ENCODE measurements around the gene LAMB2.

LAMB2 gene

GRCh38 chr3:49120096-49120437, 12.8 kb downstream of the LAMB2 start:
- DNase-seq: peak in 1 of 5 experiments; percentile 40

- DNase-seq: no peak
These were observed 13.4 kb downstream of the LAMB2 start for GRCh38 chr3:49119439-49119838.

- no peak for DNase-seq
These were observed 13.8 kb downstream of the LAMB2 start for GRCh38 chr3:49119036-49119435.

- no peak for DNase-seq
These were observed 20.6 kb downstream of the LAMB2 start for GRCh38 chr3:49112262-49112661.

GRCh38 chr3:49111347-49111746, 21.5 kb downstream of the LAMB2 start:
- no peak for DNase-seq

GRCh38 chr3:49110780-49111179, 22.1 kb downstream of the LAMB2 start:
- DNase-seq: no peak

GRCh38 chr3:49108346-49108745, 24.5 kb downstream of the LAMB2 start:
- DNase-seq: no peak

- peak; percentile 71 to 93 (median 80) for DNase-seq
These were observed 28.2 kb downstream of the LAMB2 start, which contains the start of gene QARS1 for GRCh38 chr3:49104427-49105291. Gene QARS1 (minus strand): TSS chr3:49104757. CDS start chr3:49104733, 24 bp downstream.

- no peak for DNase-seq
These were observed 28.8 kb downstream of the LAMB2 start for GRCh38 chr3:49104052-49104426.

- DNase-seq: no peak
These were observed 32.7 kb downstream of the LAMB2 start for GRCh38 chr3:49100046-49100615.

- no peak for DNase-seq
These were observed 33.8 kb downstream of the LAMB2 start for GRCh38 chr3:49098910-49099630.

- DNase-seq: no peak
These were observed 34.4 kb downstream of the LAMB2 start for GRCh38 chr3:49098429-49098828.

GRCh38 chr3:49093853-49094767, 38.7 kb downstream of the LAMB2 start, which contains the start of gene QRICH1:
Gene QRICH1 (minus strand): TSS chr3:49094071. CDS start chr3:49077017, 17,054 bp downstream.
- DNase-seq: peak; percentile 79 to 97 (median 93)

GRCh38 chr3:49092938-49093852, 39.7 kb downstream of the LAMB2 start:
- peak; percentile 60 to 92 (median 72) for DNase-seq

- no peak for DNase-seq
These were observed 51.4 kb downstream of the LAMB2 start for GRCh38 chr3:49081429-49081828.

- no peak for DNase-seq
These were observed 53.6 kb downstream of the LAMB2 start for GRCh38 chr3:49079270-49079669.

- no peak for DNase-seq
These were observed 56.2 kb downstream of the LAMB2 start for GRCh38 chr3:49076646-49077045.

- no peak for DNase-seq
These were observed 56.7 kb downstream of the LAMB2 start for GRCh38 chr3:49076116-49076515.
